IPS DF 6.9 (cell line): ENCODE results near the gene C9orf78.
A peak's percentile ranks its signal among the peaks of the same experiment; 100 is the strongest.
"Not testable (repeated sequence)": the region's sequence is repeated elsewhere in the genome, so short reads cannot be mapped to it uniquely, and the experiment has no call there.

Source experiments
- DNase-seq: peaks from one replicate; pipeline ENCODE4 v3.0.0-alpha.2; 2013; ENCODE audit warnings: low read depth, low spot score
- H3K27ac ChIP-seq: one replicate; pipeline ENCODE4 v1.5.1; 2013; ENCODE audit warnings: low read length, control low read depth
- H3K27me3 ChIP-seq: 2 replicates; pipeline ENCODE4 v1.6.1; 2013; ENCODE audit warnings: mild to moderate bottlenecking, low read length; ENCODE audit not compliant: control insufficient read depth, insufficient read depth
- H3K36me3 ChIP-seq: 2 replicates; pipeline ENCODE4 v1.6.1; 2013; ENCODE audit warnings: low read length; ENCODE audit not compliant: control insufficient read depth, insufficient read depth
- H3K4me1 ChIP-seq: 2 replicates; pipeline ENCODE4 v1.6.1; 2013; ENCODE audit warnings: low read length; ENCODE audit not compliant: control insufficient read depth, insufficient read depth
- H3K4me3 ChIP-seq: 2 replicates; pipeline ENCODE4 v1.5.1; 2013; ENCODE audit warnings: mild to moderate bottlenecking, low read length
- H3K9me3 ChIP-seq: 2 replicates; pipeline ENCODE4 v1.6.1; 2013; ENCODE audit warnings: low read length, inconsistent platforms; ENCODE audit not compliant: control insufficient read depth, insufficient read depth
- WGBS: extraction: QIAGEN DNeasy Blood & Tissue Kit; methylation state at CpG from one replicate; pipeline ENCODE4 v1.1.7; 2013; ENCODE audit warnings: mixed read lengths, missing lambda C conversion rate; ENCODE audit not compliant: insufficient read length, insufficient coverage; 5-methylcytosine and 5-hydroxymethylcytosine counted together

C9orf78 gene

DNA sequence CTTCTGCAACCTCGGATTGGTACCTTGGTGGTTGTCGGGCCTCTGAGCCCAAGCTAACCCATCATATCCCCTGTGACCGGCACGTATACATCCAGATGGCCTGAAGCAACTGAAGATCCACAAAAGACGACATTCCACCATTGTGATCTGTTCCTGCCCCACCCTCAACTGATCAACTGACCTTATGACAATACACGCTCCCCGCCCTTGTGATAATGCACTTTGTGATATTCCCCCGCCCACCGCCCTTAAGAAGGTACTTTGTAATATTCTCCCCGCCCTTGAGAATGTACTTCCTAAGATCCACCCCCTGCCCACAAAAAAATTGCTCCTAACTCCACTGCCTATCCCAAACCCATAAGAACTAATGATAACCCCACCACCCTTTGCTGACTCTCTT is 48.6 kb downstream of the C9orf78 start:
- Histone ChIP-seq H3K27ac (no peak overlapping the region), H3K9me3 (no peaks in the 10 kb centered on the region), H3K4me3 (no peak overlapping the region), H3K4me1 (no peaks in the 10 kb centered on the region), H3K36me3 (no peaks in the 10 kb centered on the region), H3K27me3 (no peaks in the 10 kb centered on the region)
- WGBS = no CpG with 5 or more reads among the region's 10 CpGs
- no peak for DNase-seq

DNA sequence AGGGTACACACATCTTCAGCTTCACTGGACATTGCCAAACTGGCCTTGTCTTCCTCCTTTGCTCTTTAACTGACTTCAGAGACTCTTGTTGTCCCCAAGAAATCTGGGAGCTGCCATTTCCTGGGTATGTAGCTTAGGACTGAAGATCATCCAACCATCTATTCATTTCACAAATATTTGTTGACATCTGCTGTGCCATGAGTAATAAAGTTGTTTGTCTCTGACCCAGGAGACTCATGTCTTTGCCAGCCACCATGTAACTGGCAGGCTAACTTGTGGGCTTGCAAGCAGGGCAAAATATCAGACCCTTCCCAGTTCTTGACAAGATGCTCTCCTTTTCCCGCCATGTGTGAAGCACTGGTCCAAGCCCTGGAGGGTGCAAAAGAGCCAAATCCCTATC is 49.2 kb downstream of the C9orf78 start:
- no peak for DNase-seq
- no peaks in the 10 kb centered on the region for H3K36me3 ChIP-seq
- H3K27me3 ChIP-seq = no peaks in the 10 kb centered on the region
- no peaks in the 10 kb centered on the region for H3K4me1 ChIP-seq
- H3K4me3 ChIP-seq = no peak overlapping the region
- H3K27ac ChIP-seq = no peak overlapping the region
- WGBS = no CpG with 5 or more reads among the region's 1 CpG
- H3K9me3 ChIP-seq = no peaks in the 10 kb centered on the region

DNA sequence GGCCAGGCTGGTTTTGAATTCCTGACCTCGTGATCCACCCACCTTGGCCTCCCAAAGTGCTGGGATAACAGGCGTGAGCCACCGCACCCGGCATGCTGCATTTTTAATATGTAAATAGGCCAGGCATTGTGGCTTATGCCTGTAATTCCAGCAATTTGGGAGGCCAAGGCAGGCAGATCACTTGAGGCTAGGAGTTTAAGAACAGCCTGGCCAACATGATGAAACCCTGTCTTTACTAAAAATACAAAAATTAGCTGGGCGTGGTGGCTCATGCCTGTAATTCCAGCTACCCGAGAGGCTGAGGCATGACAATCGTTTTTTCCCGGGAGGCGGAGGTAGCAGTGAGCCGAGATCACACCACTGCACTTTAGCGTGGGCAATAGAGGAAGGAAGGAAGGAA is 50.1 kb downstream of the C9orf78 start:
- H3K9me3 ChIP-seq, H3K36me3 ChIP-seq, H3K4me3 ChIP-seq, H3K27me3 ChIP-seq, DNase-seq, H3K27ac ChIP-seq, H3K4me1 ChIP-seq: not testable (repeated sequence)
- WGBS = no CpG with 5 or more reads among the region's 11 CpGs

DNA sequence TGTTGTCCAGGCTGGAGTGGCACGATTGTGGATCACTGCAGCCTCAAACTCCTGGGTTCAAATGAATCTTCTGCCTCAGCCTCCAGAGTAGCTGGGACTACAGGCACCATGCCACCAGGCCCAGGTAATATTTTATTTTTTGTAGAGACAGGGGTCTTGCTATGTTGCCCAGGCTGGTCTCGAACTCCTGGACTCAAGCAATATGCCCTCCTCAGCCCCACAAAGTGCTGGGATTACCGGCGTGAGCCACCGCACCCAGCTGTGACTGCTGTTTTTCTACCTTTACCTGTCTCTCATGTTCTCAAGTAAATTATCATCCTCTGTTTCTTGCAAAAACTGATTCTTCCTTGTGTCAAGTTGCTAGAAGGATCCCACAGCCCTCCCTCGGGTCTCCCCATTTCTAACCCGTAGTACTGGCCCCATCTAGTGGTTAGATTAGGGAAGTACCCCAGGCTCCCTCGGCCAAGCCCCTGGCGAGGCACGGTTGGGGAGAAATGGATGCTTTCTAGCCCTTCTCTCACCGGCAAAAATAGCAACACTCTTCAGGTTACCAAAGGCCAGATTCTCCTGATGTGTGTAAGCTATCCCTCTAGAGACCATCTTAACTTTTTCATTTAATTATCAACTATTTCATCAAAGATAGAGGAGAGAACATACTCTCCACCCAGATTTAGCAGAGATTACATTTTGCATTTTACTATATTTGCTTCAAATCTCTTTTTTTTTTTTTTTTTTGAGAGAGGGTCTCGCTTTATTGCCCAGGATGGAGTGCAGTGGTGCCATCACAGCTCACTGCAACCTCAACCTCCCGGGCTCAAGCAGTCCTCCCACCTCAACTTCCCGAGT is 51.3 kb downstream of the C9orf78 start:
- no peaks in the 10 kb centered on the region for H3K36me3 ChIP-seq
- no peak overlapping the region for H3K27ac ChIP-seq
- H3K9me3 ChIP-seq = no peaks in the 10 kb centered on the region
- peak; percentile 63 for DNase-seq
- H3K4me1 ChIP-seq = no peaks in the 10 kb centered on the region
- H3K4me3 ChIP-seq = no peak overlapping the region
- no CpG with 5 or more reads among the region's 14 CpGs for WGBS
- no peaks in the 10 kb centered on the region for H3K27me3 ChIP-seq

DNA sequence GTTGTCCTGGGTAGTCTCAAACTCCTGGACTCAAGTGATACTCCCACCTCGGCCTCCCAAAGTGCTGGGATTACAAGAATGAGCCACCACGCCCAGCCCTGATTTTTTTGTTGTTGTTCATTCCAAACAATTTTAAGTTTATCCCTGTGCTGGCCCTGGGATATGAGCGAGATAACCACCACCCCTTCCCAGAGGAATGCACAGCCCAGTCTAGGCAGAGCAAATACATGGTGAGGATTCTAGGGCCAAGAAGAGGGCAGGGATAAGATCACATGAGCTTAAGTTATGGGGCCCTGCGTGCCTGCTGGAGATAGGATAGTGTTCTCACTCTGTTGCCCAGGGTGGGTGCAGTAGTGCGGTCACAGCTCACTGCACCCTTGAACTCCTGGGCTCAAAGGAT is 53.1 kb downstream of the C9orf78 start:
- Histone ChIP-seq H3K36me3 (no peaks in the 10 kb centered on the region), H3K9me3 (no peaks in the 10 kb centered on the region), H3K27me3 (no peaks in the 10 kb centered on the region), H3K4me3 (no peak overlapping the region), H3K4me1 (no peaks in the 10 kb centered on the region), H3K27ac (no peak overlapping the region)
- no peak for DNase-seq
- no CpG with 5 or more reads among the region's 5 CpGs for WGBS

DNA sequence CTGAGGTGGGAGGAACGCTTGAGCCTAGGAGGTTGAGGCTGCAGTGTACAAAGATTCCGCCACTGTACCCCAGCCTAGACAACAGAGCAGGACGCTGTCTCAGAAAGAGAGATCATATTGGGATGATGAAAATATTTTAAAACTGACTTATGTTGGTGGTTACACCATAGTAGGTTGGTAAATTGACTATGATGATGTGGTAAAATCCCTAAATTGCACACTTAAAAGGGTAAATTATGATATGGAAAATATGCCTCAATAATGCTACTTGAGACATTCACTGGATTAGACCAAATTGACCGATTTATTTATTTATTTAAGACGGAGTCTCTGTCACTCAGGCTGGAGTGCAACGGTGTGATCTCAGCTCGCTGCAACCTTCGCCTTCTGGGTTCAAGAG is 53.9 kb downstream of the C9orf78 start:
- DNase-seq = no peak
- H3K27me3 ChIP-seq = no peaks in the 10 kb centered on the region
- no peaks in the 10 kb centered on the region for H3K36me3 ChIP-seq
- H3K27ac ChIP-seq = no peak overlapping the region
- H3K4me1 ChIP-seq = peaks cover 2% of the 10 kb centered on the region; the same call in 1 of the 2 replicates
- H3K9me3 ChIP-seq = no peaks in the 10 kb centered on the region
- no peak overlapping the region for H3K4me3 ChIP-seq
- WGBS = no CpG with 5 or more reads among the region's 8 CpGs

DNA sequence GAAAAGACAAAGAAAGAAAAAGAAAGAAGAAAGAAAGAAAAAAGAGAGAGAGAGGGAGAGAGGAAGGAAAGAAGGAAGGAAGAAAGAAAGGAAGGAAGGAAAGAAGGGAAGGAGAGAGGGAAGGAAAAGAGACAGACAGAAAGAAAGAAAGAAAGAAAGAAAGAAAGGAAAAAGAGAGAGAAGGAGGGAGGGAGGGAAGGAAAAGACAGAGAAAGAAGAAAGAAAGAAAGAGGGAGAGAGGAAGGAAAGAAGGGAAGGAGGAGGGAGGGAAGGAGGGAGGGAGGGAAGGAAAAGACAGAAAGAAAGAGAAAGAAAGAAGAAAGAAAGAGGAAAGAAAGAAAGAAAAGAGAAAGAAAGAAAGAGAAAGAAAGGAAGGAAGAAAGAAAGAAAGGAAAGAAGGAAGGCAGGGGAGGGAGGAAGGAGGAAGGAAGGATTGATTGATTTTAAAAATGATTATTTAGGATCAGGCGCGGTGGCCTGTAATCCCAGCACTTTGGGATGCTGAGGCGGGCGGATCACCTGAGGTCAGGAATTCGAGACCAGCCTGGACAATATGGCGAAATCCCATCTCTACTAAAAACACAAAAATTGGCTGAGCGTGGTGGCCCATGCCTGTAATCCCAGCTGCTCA is 55.4 kb downstream of the C9orf78 start:
- WGBS = 100% methylated on average over 2 of the region's 7 CpGs
- H3K4me3 ChIP-seq = no peak overlapping the region
- H3K27me3 ChIP-seq = no peaks in the 10 kb centered on the region
- H3K36me3 ChIP-seq = no peaks in the 10 kb centered on the region
- no peak overlapping the region for H3K27ac ChIP-seq
- DNase-seq = no peak
- peaks cover 2% of the 10 kb centered on the region; the same call in 1 of the 2 replicates for H3K4me1 ChIP-seq
- no peaks in the 10 kb centered on the region for H3K9me3 ChIP-seq

DNA sequence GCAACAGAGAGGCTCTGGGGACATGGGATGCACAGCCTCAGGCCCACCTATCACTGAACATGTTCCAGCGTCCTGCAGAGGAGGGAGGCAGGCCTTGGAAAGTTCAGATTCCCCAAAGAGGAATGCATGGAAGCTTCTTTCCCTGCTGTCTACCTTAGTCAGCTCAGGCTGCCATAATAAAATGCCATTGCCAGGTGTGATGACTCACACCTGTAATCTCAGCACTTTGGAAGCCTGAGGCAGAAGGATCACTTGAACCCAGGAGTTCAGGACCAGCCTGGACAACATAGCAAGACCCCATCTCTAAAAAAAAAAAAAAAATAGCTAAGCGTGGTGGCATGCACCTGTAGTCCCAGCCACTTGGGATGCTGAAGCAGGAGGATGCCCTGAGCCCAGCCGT is 56.6 kb downstream of the C9orf78 start:
- no peak for DNase-seq
- Histone ChIP-seq H3K36me3 (no peaks in the 10 kb centered on the region), H3K9me3 (no peaks in the 10 kb centered on the region), H3K27me3 (no peaks in the 10 kb centered on the region), H3K4me1 (peaks cover 2% of the 10 kb centered on the region; the same call in 1 of the 2 replicates), H3K4me3 (no peak overlapping the region), H3K27ac (no peak overlapping the region)
- WGBS = no CpG with 5 or more reads among the region's 3 CpGs

DNA sequence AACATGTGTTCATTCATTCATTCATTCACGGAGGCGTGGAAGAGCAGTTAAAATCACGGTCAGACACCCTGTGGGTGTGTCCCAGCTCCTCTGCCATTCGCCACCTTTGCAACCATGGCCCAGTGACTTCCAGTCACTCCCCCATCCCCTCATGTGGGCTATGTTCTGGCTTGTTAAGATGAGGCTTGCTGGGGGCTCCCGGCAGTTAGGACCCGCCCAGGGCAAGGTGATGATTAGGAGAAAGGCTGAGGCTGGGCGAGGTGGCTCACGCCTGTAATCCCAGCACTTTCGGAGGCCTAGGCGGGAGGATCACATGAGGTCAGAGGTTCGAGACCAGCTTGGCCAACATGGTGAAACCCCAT is 57.3 kb downstream of the C9orf78 start:
- Histone ChIP-seq H3K4me3 (no peak overlapping the region), H3K9me3 (no peaks in the 10 kb centered on the region), H3K27ac (no peak overlapping the region), H3K4me1 (peaks cover 2% of the 10 kb centered on the region; the same call in 1 of the 2 replicates), H3K36me3 (no peaks in the 10 kb centered on the region), H3K27me3 (no peaks in the 10 kb centered on the region)
- DNase-seq = no peak
- WGBS = no CpG with 5 or more reads among the region's 11 CpGs
